GM12864 (cell line): ENCODE results near the gene KAT2B.

Experiments used
- DNase-seq: peaks from one replicate; pipeline ENCODE4 v3.0.0-alpha.2; 2011; ENCODE audit warnings: low read depth
- H3K4me3 ChIP-seq: 2 replicates; pipeline ENCODE4 v1.5.1; 2011; ENCODE audit warnings: mild to moderate bottlenecking, low read depth, low read length, control low read depth
- CTCF ChIP-seq: IDR thresholded peaks from 2 replicates; pipeline ENCODE4 v1.5.1; 2011; ENCODE audit warnings: low read depth, mild to moderate bottlenecking, moderate library complexity, low read length, control low read depth, inconsistent platforms; ENCODE audit errors: missing control alignments

KAT2B gene

GRCh38 chr3:20141316-20141715 lies 101.1 kb downstream of the KAT2B start:
- no peak for DNase-seq
- no peak for TF ChIP-seq CTCF

GRCh38 chr3:20141851-20142250 lies 101.6 kb downstream of the KAT2B start:
- no peak for DNase-seq
- TF ChIP-seq CTCF, result no peak
- H3K4me3 ChIP-seq, result no peak overlapping the region

More at GRCh38 chr3:20141316-20141715, 101.1 kb downstream of the KAT2B start:
- H3K4me3 ChIP-seq, result no peak overlapping the region

DNA sequence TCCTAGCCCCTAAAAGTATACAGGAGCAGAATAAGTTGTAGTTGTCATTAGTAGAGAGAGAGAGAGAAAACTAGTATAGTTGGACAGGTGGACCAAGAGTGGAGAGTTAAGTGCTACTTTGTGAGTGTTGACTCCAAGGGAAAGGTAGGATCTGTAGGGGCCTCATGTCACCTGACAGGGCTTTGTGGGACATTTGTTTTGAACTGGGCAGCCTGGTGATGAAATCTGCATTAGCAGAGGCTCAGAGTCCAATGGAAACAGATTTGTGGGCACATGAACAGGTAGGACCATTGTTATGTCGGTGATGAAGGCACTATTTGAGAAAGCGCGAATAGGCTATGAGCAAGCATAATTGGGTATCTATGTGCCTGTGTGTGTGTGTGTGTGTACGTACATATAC lies 102.3 kb downstream of the KAT2B start:
- H3K4me3 ChIP-seq, result no peak overlapping the region
- no peak for DNase-seq
- TF ChIP-seq CTCF, result no peak

DNA sequence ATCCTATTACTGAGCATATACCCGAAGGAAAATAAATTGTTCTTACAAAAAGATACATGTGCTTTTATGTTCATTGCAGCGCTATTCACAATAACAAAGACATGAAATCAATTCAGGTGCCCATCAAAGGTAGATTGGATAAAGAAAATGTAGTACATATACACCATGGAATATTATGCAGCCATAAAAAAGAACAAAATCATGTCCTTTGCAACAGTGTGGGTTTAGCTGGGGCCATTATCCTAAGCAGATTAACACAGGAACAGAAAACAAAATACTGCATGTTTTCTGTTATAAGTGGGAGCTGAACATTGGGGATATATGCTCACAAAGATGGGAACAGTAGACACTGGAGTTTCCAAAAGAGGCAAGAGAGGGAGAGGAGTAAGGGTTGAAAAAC lies 103.3 kb downstream of the KAT2B start:
- H3K4me3 ChIP-seq, result no peak overlapping the region
- DNase-seq, result no peak
- no peak for TF ChIP-seq CTCF

DNA sequence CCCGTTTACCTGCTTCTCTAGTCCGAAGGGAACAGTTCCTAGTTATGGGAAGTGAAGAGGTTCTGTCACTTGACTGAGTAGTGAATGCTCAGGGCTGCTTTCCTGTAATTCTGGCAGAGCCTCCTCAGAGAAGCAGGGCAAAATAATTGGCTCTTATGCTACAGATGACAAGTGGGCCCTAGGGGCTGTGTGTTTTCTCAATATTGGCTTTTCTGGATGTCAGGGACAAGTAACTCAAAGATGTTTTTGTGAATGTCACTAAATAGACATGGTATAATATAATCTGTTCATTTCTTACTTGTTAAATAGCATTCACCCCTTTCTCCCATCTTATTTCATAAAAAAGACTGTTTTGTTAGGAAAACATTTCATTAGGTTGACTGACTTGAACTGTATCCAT lies 105.6 kb downstream of the KAT2B start:
- DNase-seq, result no peak
- no peak for TF ChIP-seq CTCF
- no peak overlapping the region for H3K4me3 ChIP-seq

GRCh38 chr3:20146301-20146700 lies 106.1 kb downstream of the KAT2B start:
- no peak overlapping the region for H3K4me3 ChIP-seq
- no peak for DNase-seq
- TF ChIP-seq CTCF, result no peak

DNA sequence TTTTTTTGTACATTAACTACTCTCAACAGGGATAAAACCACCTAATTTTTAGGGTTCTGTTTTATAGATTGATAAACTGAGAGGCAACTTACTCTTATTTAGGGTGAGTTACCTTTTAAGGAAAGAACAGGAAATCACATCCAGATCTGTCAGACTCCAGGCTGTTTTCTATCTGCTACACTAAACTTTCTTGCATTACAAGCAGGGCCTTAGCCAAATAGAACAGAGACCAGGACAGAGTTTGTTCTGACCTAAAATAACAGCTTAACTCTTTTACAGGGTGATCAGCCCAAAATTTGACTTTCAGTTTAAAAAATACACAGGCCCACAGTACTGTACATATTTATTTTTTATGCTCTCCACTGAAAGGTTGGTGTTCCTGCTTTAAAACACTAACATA lies 107.1 kb downstream of the KAT2B start:
- H3K4me3 ChIP-seq, result no peak overlapping the region
- no peak for TF ChIP-seq CTCF
- no peak for DNase-seq
